ENCODE data around the gene YY2.
"Not testable (repeated sequence)": the region's sequence is repeated elsewhere in the genome, so short reads cannot be mapped to it uniquely, and the experiment has no call there.

Gene YY2

GRCh38 chrX:21855937-21856415 lies at the start of gene YY2:
Gene YY2 (plus strand): TSS chrX:21855987. CDS start chrX:21856485, 498 bp downstream.
- no peak for TF ChIP-seq CTCF (conservative IDR thresholded peaks at IDR 0.05; ENCODE audit: low read depth, low read length)
- no peak within 1 kb of the TSS for H3K4me3 ChIP-seq (ENCODE audit: low read length)
- no peak for DNase-seq (ENCODE audit: low read depth)

GRCh38 chrX:21806691-21807090 lies 49.1 kb upstream of the YY2 start:
- no peak for TF ChIP-seq CTCF (conservative IDR thresholded peaks at IDR 0.05; ENCODE audit: low read depth, low read length)
- no peak for DNase-seq (ENCODE audit: low read depth)
- H3K4me3 ChIP-seq (ENCODE audit: low read length) = no peak overlapping the region

DNA sequence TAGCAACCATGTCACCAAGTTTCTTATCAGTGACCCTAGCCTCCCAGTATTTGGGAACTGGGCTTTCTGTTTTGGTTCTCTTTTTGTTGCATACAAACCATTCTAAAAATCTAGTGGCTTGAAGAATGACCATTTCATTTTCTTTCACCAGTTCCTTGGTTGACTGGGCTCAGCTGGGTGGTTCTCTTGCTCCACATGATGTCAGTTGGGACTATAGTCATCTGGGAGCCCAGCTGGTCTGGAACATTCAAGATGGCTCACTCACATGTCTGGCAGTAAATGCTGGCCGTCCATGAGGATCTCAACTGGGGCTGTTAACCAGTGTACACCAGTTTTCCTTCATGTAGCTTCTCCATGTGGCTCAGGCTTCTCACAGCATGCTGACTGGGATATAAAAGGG lies 44.0 kb upstream of the YY2 start:
- DNase-seq (ENCODE audit: low read depth) = no peak
- TF ChIP-seq CTCF (conservative IDR thresholded peaks at IDR 0.05; ENCODE audit: low read depth, low read length) = no peak
- no peak overlapping the region for H3K4me3 ChIP-seq (ENCODE audit: low read length)

- TF ChIP-seq CTCF (conservative IDR thresholded peaks at IDR 0.05; ENCODE audit: low read depth, low read length) = no peak
- H3K4me3 ChIP-seq (ENCODE audit: low read length) = no peak overlapping the region
These were observed 43.2 kb upstream of the YY2 start for GRCh38 chrX:21812628-21813027.

GRCh38 chrX:21813612-21814368 lies 42.0 kb upstream of the YY2 start:
- no peak overlapping the region for H3K4me3 ChIP-seq (ENCODE audit: low read length)
- no peak for TF ChIP-seq CTCF (conservative IDR thresholded peaks at IDR 0.05; ENCODE audit: low read depth, low read length)
- DNase-seq (ENCODE audit: low read depth) = no peak

More at GRCh38 chrX:21812628-21813027, 43.2 kb upstream of the YY2 start:
- DNase-seq (ENCODE audit: low read depth) = no peak

DNA sequence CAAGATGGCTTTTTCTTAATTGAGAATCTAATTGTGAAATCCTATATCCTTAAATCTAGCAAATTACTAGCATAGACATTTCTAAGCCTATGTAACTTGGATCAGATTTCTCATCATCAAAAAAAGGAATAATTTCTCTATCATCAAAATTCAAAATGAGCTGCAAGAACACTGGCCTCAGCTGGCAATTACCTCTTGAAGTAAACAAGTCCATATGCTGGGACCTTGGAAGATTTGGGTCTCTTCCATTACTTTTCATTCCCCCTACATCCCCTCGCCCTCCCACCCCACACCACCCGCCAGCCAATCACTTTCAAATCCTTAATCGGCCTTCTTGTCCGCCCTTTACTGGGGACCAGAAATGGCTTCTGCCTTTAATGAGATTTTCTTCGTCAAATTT lies 39.7 kb upstream of the YY2 start:
- TF ChIP-seq CTCF (conservative IDR thresholded peaks at IDR 0.05; ENCODE audit: low read depth, low read length) = no peak
- no peak overlapping the region for H3K4me3 ChIP-seq (ENCODE audit: low read length)
- DNase-seq (ENCODE audit: low read depth) = no peak

DNA sequence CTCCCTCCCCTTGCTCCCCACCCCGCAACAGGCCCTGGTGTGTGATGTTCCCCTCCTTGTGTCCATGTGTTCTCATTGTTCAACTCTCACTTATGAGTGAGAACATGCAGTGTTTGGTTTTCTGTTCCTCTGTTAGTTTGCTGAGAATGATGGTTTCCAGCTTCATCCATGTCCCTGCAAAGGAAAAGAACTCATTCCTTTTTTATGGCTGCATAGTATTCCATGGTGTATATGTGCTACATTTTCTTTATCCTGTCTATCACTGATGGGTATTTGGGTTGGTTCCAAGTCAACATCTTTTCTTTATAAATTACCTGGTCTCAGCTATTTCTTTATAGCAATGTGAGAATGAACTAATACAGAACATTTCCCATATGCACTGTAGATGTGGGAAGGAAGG lies 35.6 kb upstream of the YY2 start:
- H3K4me3 ChIP-seq (ENCODE audit: low read length); DNase-seq (ENCODE audit: low read depth): not testable (repeated sequence)

Data from retinal pigment epithelial cell (primary cell).